Panc1 (cell line): ENCODE measurements around the gene CTSD.

Source experiments
- POLR2AphosphoS5 ChIP-seq: IDR thresholded peaks from 2 replicates; pipeline ENCODE4 v1.6.1; 2012; ENCODE audit warnings: mild to moderate bottlenecking, low read depth, low read length, moderate library complexity
- SIN3A ChIP-seq: IDR thresholded peaks from 2 replicates; pipeline ENCODE4 v1.6.1; 2012; ENCODE audit warnings: low read depth, mild to moderate bottlenecking, low read length, moderate library complexity, borderline replicate concordance; ENCODE audit not compliant: insufficient read depth
- TF ChIP-seq, protein P1 (sequence below): fragments of 450-650 bp; IDR thresholded peaks from 2 replicates; pipeline ENCODE4 v1.5.1; 2017; ENCODE audit warnings: mild to moderate bottlenecking
- TF ChIP-seq, protein P2 (sequence below), 2 experiments: IDR thresholded peaks; 2 replicates each; pipeline ENCODE4 v1.6.1; 2011 to 2012; ENCODE audit warnings: low read depth in 2 of 2, control low read depth in 1 of 2, low read length in 1 of 2, mild to moderate bottlenecking in 1 of 2, moderate library complexity in 1 of 2; ENCODE audit not compliant: insufficient read depth in 1 of 2

- TF ChIP-seq, protein P1, sequence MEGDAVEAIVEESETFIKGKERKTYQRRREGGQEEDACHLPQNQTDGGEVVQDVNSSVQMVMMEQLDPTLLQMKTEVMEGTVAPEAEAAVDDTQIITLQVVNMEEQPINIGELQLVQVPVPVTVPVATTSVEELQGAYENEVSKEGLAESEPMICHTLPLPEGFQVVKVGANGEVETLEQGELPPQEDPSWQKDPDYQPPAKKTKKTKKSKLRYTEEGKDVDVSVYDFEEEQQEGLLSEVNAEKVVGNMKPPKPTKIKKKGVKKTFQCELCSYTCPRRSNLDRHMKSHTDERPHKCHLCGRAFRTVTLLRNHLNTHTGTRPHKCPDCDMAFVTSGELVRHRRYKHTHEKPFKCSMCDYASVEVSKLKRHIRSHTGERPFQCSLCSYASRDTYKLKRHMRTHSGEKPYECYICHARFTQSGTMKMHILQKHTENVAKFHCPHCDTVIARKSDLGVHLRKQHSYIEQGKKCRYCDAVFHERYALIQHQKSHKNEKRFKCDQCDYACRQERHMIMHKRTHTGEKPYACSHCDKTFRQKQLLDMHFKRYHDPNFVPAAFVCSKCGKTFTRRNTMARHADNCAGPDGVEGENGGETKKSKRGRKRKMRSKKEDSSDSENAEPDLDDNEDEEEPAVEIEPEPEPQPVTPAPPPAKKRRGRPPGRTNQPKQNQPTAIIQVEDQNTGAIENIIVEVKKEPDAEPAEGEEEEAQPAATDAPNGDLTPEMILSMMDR = no peak
- TF ChIP-seq, protein P2, sequence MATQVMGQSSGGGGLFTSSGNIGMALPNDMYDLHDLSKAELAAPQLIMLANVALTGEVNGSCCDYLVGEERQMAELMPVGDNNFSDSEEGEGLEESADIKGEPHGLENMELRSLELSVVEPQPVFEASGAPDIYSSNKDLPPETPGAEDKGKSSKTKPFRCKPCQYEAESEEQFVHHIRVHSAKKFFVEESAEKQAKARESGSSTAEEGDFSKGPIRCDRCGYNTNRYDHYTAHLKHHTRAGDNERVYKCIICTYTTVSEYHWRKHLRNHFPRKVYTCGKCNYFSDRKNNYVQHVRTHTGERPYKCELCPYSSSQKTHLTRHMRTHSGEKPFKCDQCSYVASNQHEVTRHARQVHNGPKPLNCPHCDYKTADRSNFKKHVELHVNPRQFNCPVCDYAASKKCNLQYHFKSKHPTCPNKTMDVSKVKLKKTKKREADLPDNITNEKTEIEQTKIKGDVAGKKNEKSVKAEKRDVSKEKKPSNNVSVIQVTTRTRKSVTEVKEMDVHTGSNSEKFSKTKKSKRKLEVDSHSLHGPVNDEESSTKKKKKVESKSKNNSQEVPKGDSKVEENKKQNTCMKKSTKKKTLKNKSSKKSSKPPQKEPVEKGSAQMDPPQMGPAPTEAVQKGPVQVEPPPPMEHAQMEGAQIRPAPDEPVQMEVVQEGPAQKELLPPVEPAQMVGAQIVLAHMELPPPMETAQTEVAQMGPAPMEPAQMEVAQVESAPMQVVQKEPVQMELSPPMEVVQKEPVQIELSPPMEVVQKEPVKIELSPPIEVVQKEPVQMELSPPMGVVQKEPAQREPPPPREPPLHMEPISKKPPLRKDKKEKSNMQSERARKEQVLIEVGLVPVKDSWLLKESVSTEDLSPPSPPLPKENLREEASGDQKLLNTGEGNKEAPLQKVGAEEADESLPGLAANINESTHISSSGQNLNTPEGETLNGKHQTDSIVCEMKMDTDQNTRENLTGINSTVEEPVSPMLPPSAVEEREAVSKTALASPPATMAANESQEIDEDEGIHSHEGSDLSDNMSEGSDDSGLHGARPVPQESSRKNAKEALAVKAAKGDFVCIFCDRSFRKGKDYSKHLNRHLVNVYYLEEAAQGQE (IDR thresholded peaks at IDR 0.05; ENCODE audit: insufficient read depth in 1 of 2, low read depth in 2 of 2, low read length in 1 of 2) = no peak
- TF ChIP-seq SIN3A (no peak), POLR2AphosphoS5 (no peak)
Measured at GRCh38 chr11:1771700-1772099, 8.0 kb upstream of the CTSD start.
